H9 (cell line): ENCODE results near the gene GXYLT1. TPM values are rescaled to one million over a fixed set of nuclear protein-coding genes. Genes with fewer than 3 reads are reported as not detected.

Experiments used
- DNase-seq: peaks from one replicate; pipeline ENCODE4 v3.0.0-alpha.2; 2017
- H2AFZ ChIP-seq: one replicate; pipeline ENCODE4 v1.6.1; 2013; ENCODE audit warnings: mild to moderate bottlenecking, low read length, control low read depth, moderate library complexity
- H2AK5ac ChIP-seq: 2 replicates; pipeline ENCODE4 v1.6.1; 2013; ENCODE audit warnings: low read length, control low read depth, mixed read lengths; ENCODE audit not compliant: insufficient read length
- H2BK120ac ChIP-seq: one replicate; pipeline ENCODE4 v1.6.1; 2013; ENCODE audit warnings: low read depth, mild to moderate bottlenecking, low read length, control low read depth, inconsistent platforms; ENCODE audit not compliant: poor library complexity, severe bottlenecking
- H2BK12ac ChIP-seq: 2 replicates; pipeline ENCODE4 v1.6.1; 2013; ENCODE audit warnings: low read length, control low read depth, mixed read lengths, low read depth; ENCODE audit not compliant: insufficient read length
- H2BK15ac ChIP-seq: 2 replicates; pipeline ENCODE4 v1.6.1; 2013; ENCODE audit warnings: low read depth, low read length, control low read depth
- H2BK20ac ChIP-seq: one replicate; pipeline ENCODE4 v1.6.1; 2013; ENCODE audit warnings: low read depth, mild to moderate bottlenecking, low read length, control low read depth, inconsistent platforms; ENCODE audit not compliant: poor library complexity, severe bottlenecking
- H2BK5ac ChIP-seq: 2 replicates; pipeline ENCODE4 v1.6.1; 2013; ENCODE audit warnings: low read length, control low read depth, mixed read lengths; ENCODE audit not compliant: insufficient read length
- H3K14ac ChIP-seq: 2 replicates; pipeline ENCODE4 v1.6.1; 2013; ENCODE audit warnings: low read length, control low read depth; ENCODE audit not compliant: insufficient read depth
- H3K18ac ChIP-seq: 2 replicates; pipeline ENCODE4 v1.6.1; 2013; ENCODE audit warnings: low read depth, mild to moderate bottlenecking, mixed read lengths, low read length, control low read depth; ENCODE audit not compliant: insufficient read length
- H3K23ac ChIP-seq: 2 replicates; pipeline ENCODE4 v1.6.1; 2013; ENCODE audit warnings: low read length, control low read depth, mixed read lengths, low read depth; ENCODE audit not compliant: insufficient read length
- H3K23me2 ChIP-seq: 2 replicates; pipeline ENCODE4 v1.6.1; 2013; ENCODE audit warnings: low read depth, mild to moderate bottlenecking, mixed read lengths, low read length, control low read depth; ENCODE audit not compliant: insufficient read length, poor library complexity, severe bottlenecking
- H3K27ac ChIP-seq: 2 replicates; pipeline ENCODE4 v1.5.1; 2013; ENCODE audit warnings: low read length, control low read depth, mixed read lengths, low read depth; ENCODE audit not compliant: insufficient read length
- H3K27me3 ChIP-seq: 2 replicates; pipeline ENCODE4 v1.6.1; 2013; ENCODE audit warnings: low read length, control low read depth, inconsistent platforms; ENCODE audit not compliant: insufficient read depth
- H3K4ac ChIP-seq: 2 replicates; pipeline ENCODE4 v1.6.1; 2013; ENCODE audit warnings: low read depth, mild to moderate bottlenecking, control low read depth, inconsistent platforms, low read length, moderate library complexity
- H3K4me1 ChIP-seq: 2 replicates; pipeline ENCODE4 v1.6.1; 2013; ENCODE audit warnings: low read length, control low read depth, inconsistent platforms; ENCODE audit not compliant: insufficient read depth
- H3K4me2 ChIP-seq: 2 replicates; pipeline ENCODE4 v1.6.1; 2013; ENCODE audit warnings: low read length, control low read depth, mixed read lengths; ENCODE audit not compliant: insufficient read length, insufficient read depth
- H3K56ac ChIP-seq: 2 replicates; pipeline ENCODE4 v1.6.1; 2013; ENCODE audit warnings: low read depth, mild to moderate bottlenecking, mixed read lengths, low read length, control low read depth; ENCODE audit not compliant: insufficient read length
- H3K79me1 ChIP-seq: 2 replicates; pipeline ENCODE4 v1.6.1; 2013; ENCODE audit warnings: low read depth, mild to moderate bottlenecking, moderate library complexity, low read length, control low read depth, inconsistent platforms; ENCODE audit not compliant: insufficient read depth, poor library complexity, severe bottlenecking
- H3K79me2 ChIP-seq: 2 replicates; pipeline ENCODE4 v1.6.1; 2013; ENCODE audit warnings: low read length, control low read depth, inconsistent platforms; ENCODE audit not compliant: insufficient read depth
- H3K9ac ChIP-seq: 2 replicates; pipeline ENCODE4 v1.6.1; 2013; ENCODE audit warnings: low read length, control low read depth, mixed read lengths; ENCODE audit not compliant: insufficient read length; ENCODE audit errors: extremely low read depth
- H3K9me3 ChIP-seq: one replicate; pipeline ENCODE4 v1.6.1; 2013; ENCODE audit warnings: low read depth, low read length, inconsistent platforms; ENCODE audit not compliant: control insufficient read depth
- H3T11ph ChIP-seq: one replicate; pipeline ENCODE4 v1.6.1; 2013; ENCODE audit warnings: mild to moderate bottlenecking, low read length, control low read depth, inconsistent platforms
- H4K20me1 ChIP-seq: one replicate; pipeline ENCODE4 v1.6.1; 2013; ENCODE audit not compliant: control insufficient read depth, insufficient read length, insufficient read depth
- H4K5ac ChIP-seq: 2 replicates; pipeline ENCODE4 v1.6.1; 2013; ENCODE audit warnings: low read depth, mild to moderate bottlenecking, mixed read lengths, low read length, control low read depth; ENCODE audit not compliant: insufficient read length
- H4K8ac ChIP-seq: replicated peaks from 2 replicates; pipeline ENCODE4 v1.6.1; 2013; ENCODE audit warnings: low read length, control low read depth, mixed read lengths, low read depth; ENCODE audit not compliant: insufficient read length
- H4K91ac ChIP-seq: 2 replicates; pipeline ENCODE4 v1.6.1; 2013; ENCODE audit warnings: low read depth, mild to moderate bottlenecking, moderate library complexity, mixed read lengths, low read length, control low read depth; ENCODE audit not compliant: insufficient read length
- H3K27ac Mint-ChIP-seq, 3 experiments: 2 replicates in 2 of 3; 3 replicates in 1 of 3; pipeline ENCODE4 v1.8.0; 2020 to 2021; ENCODE audit warnings: mixed read lengths in 3 of 3, mild to moderate bottlenecking in 1 of 3, moderate library complexity in 1 of 3
- H3K27me3 Mint-ChIP-seq: 2 replicates; pipeline ENCODE4 v1.8.0; 2021; ENCODE audit warnings: low read depth, mild to moderate bottlenecking, moderate library complexity, mixed read lengths
- H3K36me3 Mint-ChIP-seq, 3 experiments: 2 replicates in 2 of 3; 3 replicates in 1 of 3; pipeline ENCODE4 v1.8.0; 2020 to 2021; ENCODE audit warnings: low read depth in 3 of 3, mixed read lengths in 3 of 3; ENCODE audit not compliant: insufficient read depth in 1 of 3
- H3K4me1 Mint-ChIP-seq, 2 experiments: 2 replicates each; pipeline ENCODE4 v1.8.0; 2020; ENCODE audit warnings: mixed read lengths in 2 of 2
- H3K4me3 Mint-ChIP-seq, 2 experiments: 2 replicates in 1 of 2; 3 replicates in 1 of 2; pipeline ENCODE4 v1.8.0; 2020 to 2021; ENCODE audit warnings: mild to moderate bottlenecking in 2 of 2, mixed read lengths in 2 of 2, moderate library complexity in 1 of 2
- H3K9me3 Mint-ChIP-seq, 2 experiments: 2 replicates in 1 of 2; 3 replicates in 1 of 2; pipeline ENCODE4 v1.8.0; 2020; ENCODE audit warnings: mild to moderate bottlenecking in 2 of 2, mixed read lengths in 2 of 2, moderate library complexity in 1 of 2
- WGBS: extraction: QIAGEN DNeasy Blood & Tissue Kit; methylation state at CpG from one replicate; pipeline ENCODE4 v1.1.7; 2013; ENCODE audit warnings: missing lambda C conversion rate, low lambda C conversion rate, mixed read lengths; ENCODE audit not compliant: insufficient read length; ENCODE audit errors: extremely low coverage; 5-methylcytosine and 5-hydroxymethylcytosine counted together
- total RNA-seq: library from RNA; stranded (reverse); gene quantifications from 2 replicates; pipeline ENCODE4 v1.2.1, GENCODE V29; 2021
- TF ChIP-seq, protein P1 (sequence below): fragments of 200-600 bp; sonication (generic); conservative IDR thresholded peaks from 3 replicates; pipeline ENCODE4 v1.8.0; 2021; ENCODE audit warnings: antibody characterized with exemption, mild to moderate bottlenecking

GXYLT1 gene
- total RNA-seq, 1 experiment from 2014 or later: 14.5 TPM

DNA sequence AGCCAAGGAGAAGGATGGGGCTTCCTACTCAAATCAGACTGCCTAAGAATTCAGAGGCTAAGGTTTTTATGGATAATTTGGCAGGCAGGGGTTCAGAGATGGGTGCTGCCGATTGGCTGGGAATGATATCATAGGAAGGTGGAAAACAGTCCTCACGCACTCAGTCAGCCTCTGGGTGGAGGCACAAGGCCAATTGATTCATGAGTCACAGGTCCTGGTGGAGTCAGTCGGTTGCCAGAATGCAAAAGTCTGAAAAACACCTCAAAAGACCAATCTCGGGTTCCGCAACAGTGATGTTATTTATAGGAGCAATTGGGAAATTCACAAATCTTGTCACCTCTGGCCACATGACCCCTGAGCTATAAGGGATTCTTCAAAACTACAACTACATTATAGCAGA lies 105.5 kb downstream of the GXYLT1 start:
- H3K23ac ChIP-seq: no peak overlapping the region

More for the DNA sequence above, 105.5 kb downstream of the GXYLT1 start:
- no peak overlapping the region for H3K27ac ChIP-seq
- H3K14ac ChIP-seq: no peak overlapping the region
- H3K4ac ChIP-seq: no peak overlapping the region
- Mint-ChIP-seq H3K4me3 (no peak overlapping the region), H3K27me3 (0 out of 2 replicates have a peak, but pooled peaks cover 3% of the 10 kb centered on the region), H3K27ac (no peak overlapping the region), H3K36me3 (no peaks in the 10 kb centered on the region; a peak in 1 of 7 replicates), H3K4me1 (no peaks in the 10 kb centered on the region), H3K9me3 (peaks cover 0 to 4% of the 10 kb centered on the region in 2 experiments; a peak in 2 of 5 replicates)
- H2AFZ ChIP-seq: no peak overlapping the region
- no CpG with 5 or more reads among the region's 5 CpGs for WGBS
- H3K9me3 ChIP-seq: no peaks in the 10 kb centered on the region
- no peak overlapping the region for H3K18ac ChIP-seq
- H3K4me2 ChIP-seq: no peak overlapping the region
- no peaks in the 10 kb centered on the region for H3K23me2 ChIP-seq
- no peaks in the 10 kb centered on the region for H3K27me3 ChIP-seq
- no peak overlapping the region for H3K56ac ChIP-seq
- no peak overlapping the region for H4K8ac ChIP-seq
- no peaks in the 10 kb centered on the region for H3K79me2 ChIP-seq
- H4K91ac ChIP-seq: no peak overlapping the region
- H3T11ph ChIP-seq: no peak overlapping the region
- H2BK12ac ChIP-seq: no peak overlapping the region
- no peak overlapping the region for H4K5ac ChIP-seq
- H2BK20ac ChIP-seq: no peak overlapping the region
- no peaks in the 10 kb centered on the region for H3K4me1 ChIP-seq
- H2BK5ac ChIP-seq: no peak overlapping the region
- H2AK5ac ChIP-seq: no peak overlapping the region
- no peak overlapping the region for H2BK120ac ChIP-seq
- H2BK15ac ChIP-seq: no peak overlapping the region
- no peak overlapping the region for H3K9ac ChIP-seq
- no peaks in the 10 kb centered on the region for H3K79me1 ChIP-seq
- no peaks in the 10 kb centered on the region for H4K20me1 ChIP-seq
- TF ChIP-seq, protein P1, sequence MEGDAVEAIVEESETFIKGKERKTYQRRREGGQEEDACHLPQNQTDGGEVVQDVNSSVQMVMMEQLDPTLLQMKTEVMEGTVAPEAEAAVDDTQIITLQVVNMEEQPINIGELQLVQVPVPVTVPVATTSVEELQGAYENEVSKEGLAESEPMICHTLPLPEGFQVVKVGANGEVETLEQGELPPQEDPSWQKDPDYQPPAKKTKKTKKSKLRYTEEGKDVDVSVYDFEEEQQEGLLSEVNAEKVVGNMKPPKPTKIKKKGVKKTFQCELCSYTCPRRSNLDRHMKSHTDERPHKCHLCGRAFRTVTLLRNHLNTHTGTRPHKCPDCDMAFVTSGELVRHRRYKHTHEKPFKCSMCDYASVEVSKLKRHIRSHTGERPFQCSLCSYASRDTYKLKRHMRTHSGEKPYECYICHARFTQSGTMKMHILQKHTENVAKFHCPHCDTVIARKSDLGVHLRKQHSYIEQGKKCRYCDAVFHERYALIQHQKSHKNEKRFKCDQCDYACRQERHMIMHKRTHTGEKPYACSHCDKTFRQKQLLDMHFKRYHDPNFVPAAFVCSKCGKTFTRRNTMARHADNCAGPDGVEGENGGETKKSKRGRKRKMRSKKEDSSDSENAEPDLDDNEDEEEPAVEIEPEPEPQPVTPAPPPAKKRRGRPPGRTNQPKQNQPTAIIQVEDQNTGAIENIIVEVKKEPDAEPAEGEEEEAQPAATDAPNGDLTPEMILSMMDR: no peak
- DNase-seq: no peak
